SK-N-SH (cell line): ENCODE results near the gene CNTN3. TPM values are rescaled to one million over a fixed set of nuclear protein-coding genes. Genes with fewer than 3 reads are reported as not detected.

ENCODE experiments used
- CTCF ChIA-PET: fragments of 300-600, 350-600 bp; formaldehyde crosslinking; extraction: SDS; loops from one replicate; lab custom pipeline; 2021; lab: Yijun Ruan, JAX
- POLR2A ChIA-PET: fragments of 350-600 bp; sonication (Branson Sonifier 250); formaldehyde crosslinking; extraction: SDS; loops from one replicate; lab custom pipeline; 2020; ENCODE audit warnings: antibody characterized with exemption, inconsistent platforms; lab: Yijun Ruan, JAX
- DNase-seq: peaks from one replicate; pipeline ENCODE4 v3.0.0; 2012
- H2AFZ ChIP-seq: fragments of 200-600 bp; sonication (generic); 2 replicates; pipeline ENCODE4 v1.8.1; 2016; ENCODE audit warnings: antibody characterized with exemption, mild to moderate bottlenecking, low read depth
- H3F3A ChIP-seq: fragments of 200-600 bp; sonication (generic); replicated peaks from 2 replicates; pipeline ENCODE3; 2016; ENCODE audit warnings: antibody characterized with exemption, mild to moderate bottlenecking; ENCODE audit not compliant: insufficient read depth
- H3K27ac ChIP-seq, 2 experiments: fragments of 200-500 bp in 1 of 2; fragments of 200-600 bp in 1 of 2; sonication (Bioruptor generic) in 1 of 2; sonication (generic), shearing (Covaris generic) in 1 of 2; 2 replicates each; pipeline versions ENCODE4 v1.5.1 to v1.6.1; 2014 to 2016; ENCODE audit warnings: low read depth in 2 of 2, inconsistent platforms in 1 of 2, low read length in 1 of 2, mild to moderate bottlenecking in 1 of 2, mixed read lengths in 1 of 2
- H3K27me3 ChIP-seq: fragments of 200-600 bp; sonication (generic), shearing (Covaris generic); 2 replicates; pipeline ENCODE4 v1.6.1; 2016; ENCODE audit warnings: mixed run types; ENCODE audit not compliant: insufficient read depth
- H3K36me3 ChIP-seq, 2 experiments: fragments of 200-500 bp in 1 of 2; fragments of 200-600 bp in 1 of 2; sonication (Bioruptor generic) in 1 of 2; sonication (generic) in 1 of 2; replicated peaks in 1 of 2; 2 replicates each; pipeline versions ENCODE3 to v1.5.1; 2014 to 2016; ENCODE audit warnings: low read length in 1 of 2, mild to moderate bottlenecking in 1 of 2; ENCODE audit not compliant: insufficient read depth in 2 of 2, control insufficient read depth in 1 of 2
- H3K4me1 ChIP-seq, 2 experiments: fragments of 200-500 bp in 1 of 2; fragments of 200-600 bp in 1 of 2; sonication (Bioruptor generic) in 1 of 2; sonication (generic), shearing (Covaris generic) in 1 of 2; 2 replicates each; pipeline versions ENCODE4 v1.5.1 to v1.6.1; 2014 to 2016; ENCODE audit warnings: low read depth in 1 of 2, low read length in 1 of 2, mixed run types in 1 of 2; ENCODE audit not compliant: insufficient read depth in 2 of 2, control insufficient read depth in 1 of 2
- H3K4me2 ChIP-seq: fragments of 200-600 bp; sonication (generic), shearing (Covaris generic); 2 replicates; pipeline ENCODE4 v1.6.1; 2017; ENCODE audit warnings: mixed run types
- H3K4me3 ChIP-seq, 2 experiments: fragments of 200-500 bp in 1 of 2; fragments of 200-600 bp in 1 of 2; sonication (Bioruptor generic) in 1 of 2; sonication (generic), shearing (Covaris generic) in 1 of 2; 2 replicates each; pipeline versions ENCODE4 v1.5.1 to v1.8.1; 2014 to 2016; ENCODE audit warnings: low read depth in 2 of 2, inconsistent platforms in 1 of 2, low read length in 1 of 2, mild to moderate bottlenecking in 1 of 2, mixed read lengths in 1 of 2, moderate library complexity in 1 of 2
- H3K79me2 ChIP-seq: fragments of 200-600 bp; sonication (generic); 2 replicates; pipeline ENCODE4 v1.8.1; 2017; ENCODE audit warnings: mild to moderate bottlenecking; ENCODE audit not compliant: insufficient read depth
- H3K9ac ChIP-seq: fragments of 200-600 bp; sonication (generic); 2 replicates; pipeline ENCODE4 v1.6.1; 2017; ENCODE audit warnings: mixed run types
- H3K9me2 ChIP-seq: fragments of 200-600 bp; sonication (generic); 2 replicates; pipeline ENCODE4 v1.6.1; 2017; ENCODE audit warnings: mixed run types
- H3K9me3 ChIP-seq: fragments of 200-600 bp; sonication (generic); 2 replicates; pipeline ENCODE4 v1.6.1; 2017; ENCODE audit warnings: mixed run types, mild to moderate bottlenecking, moderate library complexity
- H4K20me1 ChIP-seq: fragments of 200-600 bp; sonication (generic); 2 replicates; pipeline ENCODE4 v1.6.1; 2017; ENCODE audit warnings: mild to moderate bottlenecking, mixed run types; ENCODE audit not compliant: insufficient read depth
- CHD2 ChIP-seq: fragments of 150-350 bp; IDR thresholded peaks from 2 replicates; pipeline ENCODE4 v1.6.1; 2018; ENCODE audit warnings: low read length; ENCODE audit not compliant: partially characterized antibody
- ELF1 ChIP-seq: IDR thresholded peaks from 2 replicates; pipeline ENCODE4 v1.4.0; 2012
- FOXJ3 ChIP-seq: sonication (generic); formaldehyde crosslinking; IDR thresholded peaks from 2 replicates; pipeline ENCODE4 v1.5.1; 2020; ENCODE audit warnings: mild to moderate bottlenecking, missing genetic modification reagents
- FOXM1 ChIP-seq: IDR thresholded peaks from 2 replicates; pipeline ENCODE4 v1.4.0; 2012; ENCODE audit warnings: low read depth, mild to moderate bottlenecking
- GATA2 ChIP-seq: sonication (generic); formaldehyde crosslinking; IDR thresholded peaks from 2 replicates; pipeline ENCODE4 v1.5.0; 2020; ENCODE audit warnings: mild to moderate bottlenecking, missing genetic modification reagents
- MEF2A ChIP-seq: IDR thresholded peaks from 2 replicates; pipeline ENCODE4 v1.4.0; 2012; ENCODE audit warnings: low read depth, borderline replicate concordance
- NRF1 ChIP-seq: IDR thresholded peaks from 2 replicates; pipeline ENCODE4 v1.6.1; 2012; ENCODE audit warnings: low read depth, mild to moderate bottlenecking, low read length
- RCOR1 ChIP-seq: fragments of 150-350 bp; IDR thresholded peaks from 2 replicates; pipeline ENCODE4 v1.6.1; 2017; ENCODE audit warnings: antibody characterized with exemption, low read length
- RFX5 ChIP-seq: IDR thresholded peaks from 2 replicates; pipeline ENCODE4 v1.6.1; 2012; ENCODE audit warnings: mild to moderate bottlenecking, improper control_type of control experiment, low read length
- RXRA ChIP-seq: IDR thresholded peaks from 2 replicates; pipeline ENCODE4 v1.4.0; 2012; ENCODE audit warnings: low read depth, mild to moderate bottlenecking, borderline replicate concordance
- SIN3A ChIP-seq: IDR thresholded peaks from 2 replicates; pipeline ENCODE4 v1.6.1; 2012; ENCODE audit warnings: low read depth, mild to moderate bottlenecking, low read length, moderate library complexity, borderline replicate concordance
- SMC3 ChIP-seq: IDR thresholded peaks from 2 replicates; pipeline ENCODE4 v1.6.1; 2012; ENCODE audit warnings: low read depth, low read length, improper control_type of control experiment
- WGBS: methylation state at CpG from one replicate; pipeline ENCODE4 v1.1.6; 2017; ENCODE audit warnings: low lambda C conversion rate; 5-methylcytosine and 5-hydroxymethylcytosine counted together
- polyA plus RNA-seq, 3 experiments: library from polyadenylated mRNA; depleted of rRNA; stranded (reverse); fragments of >200 nt; gene quantifications; 2 replicates each; pipeline ENCODE4 v1.2.3, GENCODE V29; 2012
- TF ChIP-seq, protein P1 (sequence below): IDR thresholded peaks from 2 replicates; pipeline ENCODE4 v1.4.0; 2012; ENCODE audit warnings: low read depth, borderline replicate concordance
- TF ChIP-seq, protein P2 (sequence below): IDR thresholded peaks from 2 replicates; pipeline ENCODE4 v1.6.1; 2012; ENCODE audit warnings: mild to moderate bottlenecking, low read depth, low read length, moderate library complexity
- TF ChIP-seq, protein P3 (sequence below): IDR thresholded peaks from 2 replicates; pipeline ENCODE4 v1.4.0; 2012; ENCODE audit warnings: low read depth, borderline replicate concordance

CNTN3 gene
- polyA plus RNA-seq, 1 of the 3 experiments (the other 2 are of a cell fraction) = 2.8 TPM

GRCh38 chr3:74623261-74623836, 8.9 kb upstream of the CNTN3 start (continued):
- TF ChIP-seq, protein P1, sequence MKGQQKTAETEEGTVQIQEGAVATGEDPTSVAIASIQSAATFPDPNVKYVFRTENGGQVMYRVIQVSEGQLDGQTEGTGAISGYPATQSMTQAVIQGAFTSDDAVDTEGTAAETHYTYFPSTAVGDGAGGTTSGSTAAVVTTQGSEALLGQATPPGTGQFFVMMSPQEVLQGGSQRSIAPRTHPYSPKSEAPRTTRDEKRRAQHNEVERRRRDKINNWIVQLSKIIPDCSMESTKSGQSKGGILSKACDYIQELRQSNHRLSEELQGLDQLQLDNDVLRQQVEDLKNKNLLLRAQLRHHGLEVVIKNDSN = no peak
- TF ChIP-seq FOXM1 = no peak
- no peak for TF ChIP-seq SIN3A

GRCh38 chr3:74621581-74621980, 7.1 kb upstream of the CNTN3 start:
- Histone ChIP-seq H3K4me1 (peaks cover 0 to 7% of the 10 kb centered on the region in 2 experiments; a peak in 2 of 4 replicates), H3K9me3 (no peaks in the 10 kb centered on the region), H3K36me3 (no peaks in the 10 kb centered on the region), H3K27ac (no peak overlapping the region), H2AFZ (no peak overlapping the region), H3K27me3 (no peaks in the 10 kb centered on the region), H3K9ac (no peak overlapping the region), H3K9me2 (no peaks in the 10 kb centered on the region), H3K4me3 (no peak overlapping the region), H3K79me2 (no peaks in the 10 kb centered on the region), H4K20me1 (no peaks in the 10 kb centered on the region), H3F3A (peaks cover 7% of the 10 kb centered on the region), H3K4me2 (no peak overlapping the region)
- 43% methylated on average over 1 of the region's 1 CpG for WGBS
- no peak for DNase-seq
- ChIA-PET POLR2A (no interaction called here), CTCF (interaction anchor here (1.3 kb wide), 1 partner anchor 11 kb away, joined by 3 read pairs; no protein-coding TSS in a partner anchor)
- TF ChIP-seq CHD2 (no peak), NRF1 (no peak), GATA2 (CRISPR knock-in tag) (no peak), RCOR1 (no peak), SIN3A (no peak), MEF2A (no peak), RFX5 (no peak), RXRA (no peak), SMC3 (no peak), FOXJ3 (no peak), ELF1 (no peak)
- TF ChIP-seq, protein P2, sequence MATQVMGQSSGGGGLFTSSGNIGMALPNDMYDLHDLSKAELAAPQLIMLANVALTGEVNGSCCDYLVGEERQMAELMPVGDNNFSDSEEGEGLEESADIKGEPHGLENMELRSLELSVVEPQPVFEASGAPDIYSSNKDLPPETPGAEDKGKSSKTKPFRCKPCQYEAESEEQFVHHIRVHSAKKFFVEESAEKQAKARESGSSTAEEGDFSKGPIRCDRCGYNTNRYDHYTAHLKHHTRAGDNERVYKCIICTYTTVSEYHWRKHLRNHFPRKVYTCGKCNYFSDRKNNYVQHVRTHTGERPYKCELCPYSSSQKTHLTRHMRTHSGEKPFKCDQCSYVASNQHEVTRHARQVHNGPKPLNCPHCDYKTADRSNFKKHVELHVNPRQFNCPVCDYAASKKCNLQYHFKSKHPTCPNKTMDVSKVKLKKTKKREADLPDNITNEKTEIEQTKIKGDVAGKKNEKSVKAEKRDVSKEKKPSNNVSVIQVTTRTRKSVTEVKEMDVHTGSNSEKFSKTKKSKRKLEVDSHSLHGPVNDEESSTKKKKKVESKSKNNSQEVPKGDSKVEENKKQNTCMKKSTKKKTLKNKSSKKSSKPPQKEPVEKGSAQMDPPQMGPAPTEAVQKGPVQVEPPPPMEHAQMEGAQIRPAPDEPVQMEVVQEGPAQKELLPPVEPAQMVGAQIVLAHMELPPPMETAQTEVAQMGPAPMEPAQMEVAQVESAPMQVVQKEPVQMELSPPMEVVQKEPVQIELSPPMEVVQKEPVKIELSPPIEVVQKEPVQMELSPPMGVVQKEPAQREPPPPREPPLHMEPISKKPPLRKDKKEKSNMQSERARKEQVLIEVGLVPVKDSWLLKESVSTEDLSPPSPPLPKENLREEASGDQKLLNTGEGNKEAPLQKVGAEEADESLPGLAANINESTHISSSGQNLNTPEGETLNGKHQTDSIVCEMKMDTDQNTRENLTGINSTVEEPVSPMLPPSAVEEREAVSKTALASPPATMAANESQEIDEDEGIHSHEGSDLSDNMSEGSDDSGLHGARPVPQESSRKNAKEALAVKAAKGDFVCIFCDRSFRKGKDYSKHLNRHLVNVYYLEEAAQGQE = no peak
- TF ChIP-seq, protein P3, sequence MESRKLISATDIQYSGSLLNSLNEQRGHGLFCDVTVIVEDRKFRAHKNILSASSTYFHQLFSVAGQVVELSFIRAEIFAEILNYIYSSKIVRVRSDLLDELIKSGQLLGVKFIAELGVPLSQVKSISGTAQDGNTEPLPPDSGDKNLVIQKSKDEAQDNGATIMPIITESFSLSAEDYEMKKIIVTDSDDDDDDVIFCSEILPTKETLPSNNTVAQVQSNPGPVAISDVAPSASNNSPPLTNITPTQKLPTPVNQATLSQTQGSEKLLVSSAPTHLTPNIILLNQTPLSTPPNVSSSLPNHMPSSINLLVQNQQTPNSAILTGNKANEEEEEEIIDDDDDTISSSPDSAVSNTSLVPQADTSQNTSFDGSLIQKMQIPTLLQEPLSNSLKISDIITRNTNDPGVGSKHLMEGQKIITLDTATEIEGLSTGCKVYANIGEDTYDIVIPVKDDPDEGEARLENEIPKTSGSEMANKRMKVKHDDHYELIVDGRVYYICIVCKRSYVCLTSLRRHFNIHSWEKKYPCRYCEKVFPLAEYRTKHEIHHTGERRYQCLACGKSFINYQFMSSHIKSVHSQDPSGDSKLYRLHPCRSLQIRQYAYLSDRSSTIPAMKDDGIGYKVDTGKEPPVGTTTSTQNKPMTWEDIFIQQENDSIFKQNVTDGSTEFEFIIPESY = no peak
